Ishikawa (cell line): ENCODE results near the gene TAB3.

Experiments
- CEBPB ChIP-seq: IDR thresholded peaks from 2 replicates; pipeline ENCODE4 v1.6.1; 2012
- CREB1 ChIP-seq: IDR thresholded peaks from 2 replicates; pipeline ENCODE4 v1.6.1; 2012; ENCODE audit warnings: low read depth
- EP300 ChIP-seq: IDR thresholded peaks from 2 replicates; pipeline ENCODE4 v1.6.1; 2012; ENCODE audit warnings: borderline replicate concordance
- RAD21 ChIP-seq: IDR thresholded peaks from 2 replicates; pipeline ENCODE4 v1.6.1; 2012; ENCODE audit warnings: low read depth
- TAF1 ChIP-seq: IDR thresholded peaks from 2 replicates; pipeline ENCODE4 v1.6.1; 2012; ENCODE audit warnings: low read depth, mild to moderate bottlenecking
- TF ChIP-seq, protein P1 (sequence below): IDR thresholded peaks from 2 replicates; pipeline ENCODE4 v1.6.1; 2012

DNA sequence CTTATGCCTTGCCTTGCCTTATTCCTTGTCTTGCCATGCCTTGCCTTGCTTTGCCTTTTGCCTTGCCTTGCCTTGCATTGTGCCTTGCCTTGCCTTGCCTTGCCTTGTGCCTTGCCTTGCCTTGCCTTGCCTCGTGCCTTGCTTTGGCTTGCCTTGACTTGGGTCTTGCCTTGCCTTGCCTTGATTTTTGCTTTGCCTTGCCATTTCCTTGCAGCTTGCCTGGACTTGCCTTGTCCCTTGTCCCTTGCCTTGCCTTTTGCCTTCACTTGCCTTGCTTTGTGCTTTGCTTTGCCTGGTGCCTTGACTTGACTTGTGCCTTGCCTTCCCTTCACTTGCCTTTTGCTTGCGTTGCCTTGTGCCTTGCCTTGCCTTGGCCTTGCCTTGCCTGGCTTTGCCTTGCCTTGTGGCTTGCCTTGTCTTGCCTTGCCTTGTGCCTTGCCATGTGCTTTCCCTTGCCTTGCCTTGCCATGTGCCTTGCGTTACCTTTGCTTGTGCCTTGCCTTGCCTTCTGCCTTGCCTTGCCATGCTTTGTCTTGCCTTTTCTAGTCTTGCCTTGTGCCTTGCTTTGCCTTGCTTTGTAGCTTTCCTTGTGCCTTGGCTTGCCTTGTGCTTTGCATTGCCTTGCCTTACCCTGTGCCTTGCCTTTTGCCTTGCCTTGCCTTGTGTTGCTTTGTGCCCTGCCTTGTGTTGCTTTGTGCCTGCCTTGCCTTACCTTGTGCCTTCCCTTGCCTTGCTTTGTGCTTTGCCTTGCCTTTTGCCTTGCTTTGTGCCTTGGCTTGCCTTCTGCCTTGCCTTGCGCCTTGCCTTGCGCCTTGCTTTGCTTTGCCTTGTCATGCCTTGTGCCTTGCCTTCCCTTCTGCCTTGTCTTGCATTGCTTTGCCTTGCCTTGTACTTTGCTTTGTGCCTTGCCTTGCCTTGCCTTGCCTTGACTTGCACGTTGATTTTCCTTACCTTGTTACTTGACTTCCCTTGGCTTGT, 92.8 kb downstream of the TAB3 start:
- no peak for TF ChIP-seq CREB1
- no peak for TF ChIP-seq TAF1
- no peak for TF ChIP-seq RAD21
- TF ChIP-seq, protein P1, sequence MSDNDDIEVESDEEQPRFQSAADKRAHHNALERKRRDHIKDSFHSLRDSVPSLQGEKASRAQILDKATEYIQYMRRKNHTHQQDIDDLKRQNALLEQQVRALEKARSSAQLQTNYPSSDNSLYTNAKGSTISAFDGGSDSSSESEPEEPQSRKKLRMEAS: no peak
- no peak for TF ChIP-seq CEBPB
- TF ChIP-seq EP300: no peak
